ENCODE results near the gene MAST3. TPM values are rescaled to one million over a fixed set of nuclear protein-coding genes. Genes with fewer than 3 reads are reported as not detected.
A peak's percentile ranks its signal among the peaks of the same experiment; 100 is the strongest.

Gene MAST3
- total RNA-seq, 1 donor from 2014 or later: 20.1 TPM

DNA sequence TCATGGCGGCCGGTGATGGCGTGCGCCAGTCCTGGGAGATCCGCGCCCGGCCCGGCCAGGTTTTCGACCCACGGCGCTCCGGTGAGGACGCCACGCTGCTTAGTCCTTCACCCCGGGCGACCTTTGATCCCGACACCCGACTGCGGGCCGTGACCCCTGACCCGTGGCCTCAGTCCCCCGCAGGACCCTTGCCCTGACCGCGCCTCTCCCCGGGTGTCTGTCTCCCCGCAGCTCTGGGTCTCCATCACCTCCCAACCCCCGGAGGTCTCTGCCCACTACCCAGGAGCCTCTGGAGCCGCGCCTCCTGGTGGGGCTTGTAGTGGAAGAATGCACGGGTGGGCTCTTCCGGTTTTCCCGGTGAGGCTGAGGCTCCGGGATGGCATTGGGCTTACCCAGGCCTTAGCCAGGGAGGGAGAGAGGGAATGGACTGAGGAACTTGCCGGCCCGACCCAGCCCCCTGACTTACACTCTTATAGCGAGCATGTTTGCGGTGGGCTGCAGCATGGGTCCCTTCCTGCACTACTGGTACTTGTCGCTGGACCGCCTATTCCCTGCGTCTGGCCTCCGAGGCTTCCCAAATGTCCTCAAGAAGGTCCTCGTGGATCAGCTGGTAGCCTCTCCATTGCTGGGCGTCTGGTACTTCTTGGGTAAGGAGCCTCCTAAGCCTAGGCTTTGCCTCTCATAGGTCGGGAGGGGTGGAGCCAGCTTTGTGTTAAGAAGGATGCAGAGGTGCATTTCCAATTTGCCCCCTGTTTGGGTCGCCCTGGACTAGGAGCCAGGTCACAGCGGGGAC is 96.0 kb downstream of the MAST3 start:
- no peak for ATAC-seq
- peak; percentile 64 for DNase-seq (ENCODE audit: low spot score)
- intact Hi-C loops (cut with DNase I): no loop called here

DNA sequence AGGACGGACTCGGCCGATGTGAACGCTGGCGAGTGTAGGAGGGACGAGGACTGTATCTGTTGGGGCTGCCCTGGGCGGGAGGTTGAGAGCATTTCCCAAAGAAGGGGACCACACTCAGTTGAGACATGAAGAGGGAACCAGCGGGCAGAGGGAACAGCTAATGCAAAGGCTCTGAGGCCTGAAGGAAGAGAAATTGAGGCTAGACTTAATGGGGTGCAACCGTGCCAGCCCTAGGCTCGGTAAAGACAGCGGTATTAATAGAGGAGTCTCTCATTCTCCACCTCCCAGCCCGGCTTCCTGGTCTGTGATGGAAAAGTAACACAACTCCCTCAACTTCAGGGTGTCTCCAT is 96.6 kb downstream of the MAST3 start:
- ATAC-seq (no peak), DNase-seq (ENCODE audit: low spot score) (no peak)
- intact Hi-C loops (cut with DNase I): no loop called here

DNA sequence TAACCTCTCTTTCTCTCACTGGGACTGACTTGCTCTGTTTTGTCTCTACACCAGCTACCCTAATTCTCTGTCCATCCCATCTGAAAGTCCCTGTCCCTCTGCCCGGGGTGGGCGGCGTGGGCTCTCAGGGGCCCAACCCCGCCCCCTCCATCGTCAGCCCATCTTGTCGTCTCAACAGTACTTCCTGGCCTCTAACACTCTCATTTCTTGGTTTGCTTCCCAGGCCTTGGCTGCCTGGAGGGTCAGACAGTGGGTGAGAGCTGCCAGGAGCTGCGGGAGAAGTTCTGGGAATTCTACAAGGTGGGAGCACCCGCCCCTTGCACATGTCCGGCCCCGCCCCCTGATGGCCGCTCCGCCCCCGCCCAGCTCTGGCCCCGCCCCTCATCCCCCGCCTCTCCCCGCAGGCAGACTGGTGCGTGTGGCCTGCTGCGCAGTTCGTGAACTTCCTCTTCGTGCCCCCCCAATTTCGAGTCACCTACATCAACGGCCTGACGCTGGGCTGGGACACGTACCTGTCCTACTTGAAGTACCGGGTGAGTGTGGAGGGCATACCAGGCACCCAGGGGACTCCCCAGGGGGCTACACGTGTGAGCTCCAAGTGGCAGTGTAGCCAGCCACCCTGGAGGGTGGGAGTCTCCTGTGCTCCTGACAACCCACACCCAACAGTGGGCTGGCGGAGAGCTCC is 97.1 kb downstream of the MAST3 start:
- DNase-seq (ENCODE audit: low spot score) (peak; percentile 73), ATAC-seq (no peak)

DNA sequence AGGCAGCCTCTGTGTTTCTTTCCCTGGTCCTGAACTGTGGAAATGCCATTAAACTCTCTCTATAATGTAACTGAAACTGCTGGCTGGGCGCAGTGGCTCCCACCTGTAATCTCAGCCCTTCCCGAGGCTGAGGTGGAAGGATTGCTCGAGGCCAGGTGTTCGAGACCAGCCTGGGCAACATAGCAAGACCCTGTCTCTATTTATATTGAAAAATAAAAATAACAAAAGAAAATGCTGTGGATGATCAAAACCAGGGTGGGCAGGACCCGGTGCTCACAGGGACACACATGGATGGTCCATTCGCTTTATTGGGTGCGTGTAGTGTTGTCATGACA is 98.9 kb downstream of the MAST3 start:
- ATAC-seq (no peak), DNase-seq (ENCODE audit: low spot score) (no peak)
- intact Hi-C loops (cut with DNase I): no loop called here

More for the DNA sequence above, 97.1 kb downstream of the MAST3 start:
- intact Hi-C loops (cut with DNase I): no loop called here

DNA sequence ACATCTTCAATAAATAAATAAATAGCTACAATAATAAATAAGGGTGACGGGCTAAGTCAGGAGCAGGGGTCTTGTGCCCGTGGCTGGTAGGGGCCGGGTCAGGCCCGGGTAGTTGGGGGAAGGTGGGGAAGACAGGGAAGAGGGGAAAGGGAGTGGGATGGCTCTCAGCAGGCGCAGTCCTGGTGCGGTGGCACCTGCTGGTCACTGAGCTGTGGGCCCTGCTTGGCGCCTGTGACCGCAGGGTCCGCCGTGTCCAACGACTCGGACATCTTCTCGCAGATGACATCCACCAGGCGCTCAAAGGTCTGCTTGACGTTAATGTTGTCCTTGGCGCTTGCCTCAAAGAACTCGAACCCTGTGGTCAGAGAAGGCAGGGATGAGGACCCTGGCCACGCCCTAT is 99.7 kb downstream of the MAST3 start:
- ATAC-seq (no peak), DNase-seq (ENCODE audit: low spot score) (no peak)
- intact Hi-C loops (cut with DNase I): no loop called here

DNA sequence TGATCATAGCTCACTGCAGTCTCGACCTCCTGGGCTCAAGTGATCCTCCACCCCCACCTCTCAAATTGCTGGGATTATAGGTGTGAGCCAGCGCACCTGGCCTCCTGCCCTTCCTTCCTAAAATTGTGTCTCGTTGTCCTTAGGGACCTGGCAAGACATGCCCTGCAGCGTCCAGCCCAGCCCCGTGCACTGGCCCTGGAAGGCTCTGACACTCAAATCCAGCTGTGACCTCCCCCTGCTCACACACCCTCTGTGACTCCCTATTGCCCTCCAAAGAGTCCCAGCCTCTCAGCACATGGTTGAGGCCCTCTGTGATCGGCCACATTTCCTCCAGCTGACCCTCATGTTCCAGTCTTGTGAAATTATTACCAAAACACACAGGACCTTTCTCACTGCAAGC is 100.4 kb downstream of the MAST3 start:
- ATAC-seq: no peak
- no peak for DNase-seq (ENCODE audit: low spot score)
- intact Hi-C loops (cut with DNase I): no loop called here

DNA sequence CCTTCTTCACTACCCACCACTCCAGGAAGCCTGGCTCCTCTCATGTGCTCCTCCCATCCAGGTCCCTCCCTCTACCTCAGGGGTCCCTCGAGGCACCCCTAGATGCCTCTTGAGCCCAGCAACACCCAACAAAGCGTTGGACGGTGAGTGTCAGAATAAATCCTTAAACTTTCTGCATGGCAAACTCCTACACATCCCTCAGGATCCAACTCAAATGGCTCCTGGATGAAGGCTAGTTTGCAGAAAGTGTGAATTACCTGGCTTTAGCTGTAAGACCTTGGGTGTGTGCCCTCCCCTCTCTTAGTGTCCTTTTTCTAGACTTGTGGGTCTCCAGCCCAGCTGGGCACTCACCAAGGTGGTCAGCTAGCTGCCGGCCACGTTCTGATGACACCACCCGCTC is 100.8 kb downstream of the MAST3 start:
- no peak for DNase-seq (ENCODE audit: low spot score)
- intact Hi-C loops (cut with DNase I): no loop called here
- ATAC-seq: no peak

Other genes with a start within 250 kb of the MAST3 start
- 18.4 TPM for gene JAK3, start 249.8 kb upstream of the MAST3 start, total RNA-seq
- gene RPL18A, start 237.9 kb upstream of the MAST3 start, total RNA-seq: 1,112 TPM
- gene SLC5A5, start 225.8 kb upstream of the MAST3 start, total RNA-seq: not detected
- gene CCDC124, start 164.8 kb upstream of the MAST3 start, total RNA-seq: 55.1 TPM
- gene KCNN1, start 130.7 kb upstream of the MAST3 start, total RNA-seq: 1.4 TPM
- 38.2 TPM for gene ARRDC2, start 89.6 kb upstream of the MAST3 start, total RNA-seq
- gene IL12RB1, start 10.8 kb upstream of the MAST3 start, total RNA-seq: 2.1 TPM
- 19.5 TPM for gene PIK3R2, start 55.4 kb downstream of the MAST3 start, total RNA-seq
- 82.2 TPM for gene IFI30, start 76.0 kb downstream of the MAST3 start, total RNA-seq
- gene MPV17L2, start 95.4 kb downstream of the MAST3 start, total RNA-seq: 9.2 TPM
- gene RAB3A, start 106.3 kb downstream of the MAST3 start, total RNA-seq: 2.9 TPM
- gene PDE4C, start 128.7 kb downstream of the MAST3 start, total RNA-seq: 2.1 TPM
- 12.7 TPM for gene IQCN, start 176.7 kb downstream of the MAST3 start, total RNA-seq
- gene JUND, start 183.8 kb downstream of the MAST3 start, total RNA-seq: 298 TPM
- gene LSM4, start 225.3 kb downstream of the MAST3 start, total RNA-seq: 45.7 TPM
- 49.6 TPM for gene PGPEP1, start 242.8 kb downstream of the MAST3 start, total RNA-seq